WTC11 (cell line): Measurements from ENCODE around the gene HIPK2. TPM values are rescaled to one million over a fixed set of nuclear protein-coding genes. Genes with fewer than 3 reads are reported as not detected.

ENCODE experiments used
- ATAC-seq: fragments of 200-7000 bp; cut with Tn5 transposase; 2 replicates; pipeline ENCODE4 v1.10.0; 2021; ENCODE audit warnings: mild to moderate bottlenecking, moderate library complexity
- CTCF ChIA-PET: fragments of 300-600 bp; sonication (Branson Sonifier 250); formaldehyde crosslinking; loops from one replicate; lab custom pipeline; 2021; ENCODE audit warnings: antibody characterized with exemption; lab: Charles Lee
- POLR2A ChIA-PET: fragments of 350-600 bp; sonication (Branson Sonifier 250); formaldehyde crosslinking; loops from one replicate; lab custom pipeline; 2021; ENCODE audit warnings: antibody characterized with exemption; lab: Charles Lee
- DNase-seq: peaks from one replicate; pipeline ENCODE4 v3.0.0; 2021; ENCODE audit warnings: low spot score
- H3K27ac Mint-ChIP-seq: 2 replicates; pipeline ENCODE4 v1.8.0; 2021; ENCODE audit warnings: mixed read lengths
- H3K27me3 Mint-ChIP-seq: 2 replicates; pipeline ENCODE4 v1.8.0; 2021; ENCODE audit warnings: low read depth, mild to moderate bottlenecking, moderate library complexity, mixed read lengths
- H3K36me3 Mint-ChIP-seq: 2 replicates; pipeline ENCODE4 v1.8.0; 2021; ENCODE audit warnings: mixed read lengths
- H3K4me1 Mint-ChIP-seq: 2 replicates; pipeline ENCODE4 v1.8.0; 2022; ENCODE audit warnings: mixed read lengths
- H3K4me3 Mint-ChIP-seq: 2 replicates; pipeline ENCODE4 v1.8.0; 2021; ENCODE audit warnings: mild to moderate bottlenecking, moderate library complexity, mixed read lengths
- H3K9me3 Mint-ChIP-seq: 2 replicates; pipeline ENCODE4 v1.8.0; 2021; ENCODE audit warnings: mixed read lengths
- AFF4 ChIP-seq: sonication (generic); formaldehyde crosslinking; IDR thresholded peaks from 2 replicates; pipeline ENCODE4 v1.8.1; 2023; ENCODE audit warnings: mild to moderate bottlenecking, missing genetic modification reagents, borderline replicate concordance
- CTCF ChIP-seq: fragments of 200-600 bp; IDR thresholded peaks from 2 replicates; pipeline ENCODE4 v1.8.0; 2022; ENCODE audit warnings: antibody characterized with exemption
- E2F5 ChIP-seq: sonication (generic); formaldehyde crosslinking; IDR thresholded peaks from 2 replicates; pipeline ENCODE4 v1.8.1; 2022; ENCODE audit warnings: mild to moderate bottlenecking, moderate library complexity, missing genetic modification reagents
- KAT7 ChIP-seq: sonication (generic); formaldehyde crosslinking; IDR thresholded peaks from 2 replicates; pipeline ENCODE4 v1.8.1; 2023; ENCODE audit warnings: missing genetic modification reagents, mild to moderate bottlenecking, borderline replicate concordance
- NFE2L1 ChIP-seq: sonication (generic); formaldehyde crosslinking; IDR thresholded peaks from 2 replicates; pipeline ENCODE4 v1.8.1; 2023; ENCODE audit warnings: missing genetic modification reagents
- NR2C2 ChIP-seq: sonication (generic); formaldehyde crosslinking; IDR thresholded peaks from 2 replicates; pipeline ENCODE4 v1.8.0; 2022; ENCODE audit warnings: mild to moderate bottlenecking, missing genetic modification reagents
- SMAD3 ChIP-seq: sonication (generic); formaldehyde crosslinking; IDR thresholded peaks from 2 replicates; pipeline ENCODE4 v1.8.0; 2022; ENCODE audit warnings: missing genetic modification reagents, mild to moderate bottlenecking, borderline replicate concordance
- SP1 ChIP-seq: sonication (generic); formaldehyde crosslinking; conservative IDR thresholded peaks from 2 replicates; pipeline ENCODE4 v1.8.1; 2022; ENCODE audit warnings: missing genetic modification reagents
- ZNF121 ChIP-seq: sonication (generic); formaldehyde crosslinking; IDR thresholded peaks from 2 replicates; pipeline ENCODE4 v1.8.0; 2023; ENCODE audit warnings: missing genetic modification reagents
- ZNF317 ChIP-seq: sonication (generic); formaldehyde crosslinking; IDR thresholded peaks from 2 replicates; pipeline ENCODE4 v1.8.1; 2023; ENCODE audit warnings: low read depth, mild to moderate bottlenecking, moderate library complexity, missing genetic modification reagents, borderline replicate concordance
- ZNF416 ChIP-seq: fragments of 250-450 bp; sonication (Bioruptor Pico); IDR thresholded peaks from 2 replicates; pipeline ENCODE4 v1.9.0; 2021; ENCODE audit warnings: mild to moderate bottlenecking, inconsistent platforms
- ZNF532 ChIP-seq: fragments of 250-450 bp; sonication (Bioruptor Pico); IDR thresholded peaks from 2 replicates; pipeline ENCODE4 v1.9.0; 2021; ENCODE audit warnings: mild to moderate bottlenecking, borderline replicate concordance
- total RNA-seq: library from RNA; stranded (reverse); gene quantifications from 3 replicates; pipeline ENCODE4 v1.2.3, GENCODE V29; 2021
- TF ChIP-seq, protein P1 (sequence below): sonication (generic); formaldehyde crosslinking; IDR thresholded peaks from 2 replicates; pipeline ENCODE4 v1.8.1; 2023; ENCODE audit warnings: mild to moderate bottlenecking, missing genetic modification reagents
- TF ChIP-seq, protein P2 (sequence below): fragments of 250-450 bp; sonication (Bioruptor Pico); conservative IDR thresholded peaks from 2 replicates; pipeline ENCODE4 v1.9.0; 2021; ENCODE audit warnings: mild to moderate bottlenecking
- TF ChIP-seq, protein P3 (sequence below): sonication (generic); formaldehyde crosslinking; conservative IDR thresholded peaks from 2 replicates; pipeline ENCODE4 v1.8.1; 2023; ENCODE audit warnings: mild to moderate bottlenecking, low read depth, missing genetic modification reagents, moderate library complexity

Gene HIPK2
- total RNA-seq, 1 experiment from 2014 or later = 25.3 TPM

GRCh38 chr7:139758388-139758787 lies 19.4 kb downstream of the HIPK2 start:
- Mint-ChIP-seq H3K4me3 (no peak overlapping the region), H3K27me3 (no peaks in the 10 kb centered on the region), H3K36me3 (no peaks in the 10 kb centered on the region), H3K9me3 (no peaks in the 10 kb centered on the region), H3K27ac (no peak overlapping the region), H3K4me1 (peaks cover 11% of the 10 kb centered on the region)
- DNase-seq = peak; percentile 48
- TF ChIP-seq ZNF121 (no peak), ZNF317 (no peak), ZNF532 (CRISPR knock-in tag) (no peak), NR2C2 (no peak), SMAD3 (CRISPR knock-in tag) (no peak), KAT7 (CRISPR knock-in tag) (no peak), ZNF416 (CRISPR knock-in tag) (no peak), E2F5 (CRISPR knock-in tag) (no peak), AFF4 (CRISPR knock-in tag) (no peak), SP1 (CRISPR knock-in tag) (no peak)
- ATAC-seq = no peak
- ChIA-PET POLR2A (no interaction called here), CTCF (no interaction called here)

DNA sequence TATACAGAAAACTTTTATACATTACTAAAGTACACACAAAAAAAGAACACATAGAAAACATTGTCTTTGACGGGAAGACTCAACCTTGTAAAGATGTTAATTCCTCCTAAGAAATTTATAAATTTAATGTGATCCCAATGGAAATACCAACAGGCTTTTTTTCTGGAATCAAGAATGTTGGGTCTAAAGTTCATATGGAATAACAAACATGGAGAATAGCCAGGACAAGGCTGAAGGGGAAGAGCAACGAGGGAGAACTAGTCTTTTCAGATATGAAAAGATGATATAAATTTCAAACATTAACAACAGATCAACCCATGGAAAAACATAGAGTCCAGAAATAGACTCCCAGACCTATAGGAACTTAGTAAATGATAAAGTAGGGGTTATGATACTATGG lies 19.8 kb downstream of the HIPK2 start:
- no peak overlapping the region for H3K4me3 Mint-ChIP-seq
- DNase-seq = no peak
- H3K27ac Mint-ChIP-seq = no peak overlapping the region
- no peaks in the 10 kb centered on the region for H3K36me3 Mint-ChIP-seq
- H3K27me3 Mint-ChIP-seq = no peaks in the 10 kb centered on the region
- peaks cover 9% of the 10 kb centered on the region for H3K4me1 Mint-ChIP-seq
- ChIA-PET CTCF (no interaction called here), POLR2A (no interaction called here)
- ATAC-seq = no peak
- H3K9me3 Mint-ChIP-seq = no peaks in the 10 kb centered on the region
- no peak for TF ChIP-seq KAT7 (CRISPR knock-in tag)
- TF ChIP-seq, protein P1, sequence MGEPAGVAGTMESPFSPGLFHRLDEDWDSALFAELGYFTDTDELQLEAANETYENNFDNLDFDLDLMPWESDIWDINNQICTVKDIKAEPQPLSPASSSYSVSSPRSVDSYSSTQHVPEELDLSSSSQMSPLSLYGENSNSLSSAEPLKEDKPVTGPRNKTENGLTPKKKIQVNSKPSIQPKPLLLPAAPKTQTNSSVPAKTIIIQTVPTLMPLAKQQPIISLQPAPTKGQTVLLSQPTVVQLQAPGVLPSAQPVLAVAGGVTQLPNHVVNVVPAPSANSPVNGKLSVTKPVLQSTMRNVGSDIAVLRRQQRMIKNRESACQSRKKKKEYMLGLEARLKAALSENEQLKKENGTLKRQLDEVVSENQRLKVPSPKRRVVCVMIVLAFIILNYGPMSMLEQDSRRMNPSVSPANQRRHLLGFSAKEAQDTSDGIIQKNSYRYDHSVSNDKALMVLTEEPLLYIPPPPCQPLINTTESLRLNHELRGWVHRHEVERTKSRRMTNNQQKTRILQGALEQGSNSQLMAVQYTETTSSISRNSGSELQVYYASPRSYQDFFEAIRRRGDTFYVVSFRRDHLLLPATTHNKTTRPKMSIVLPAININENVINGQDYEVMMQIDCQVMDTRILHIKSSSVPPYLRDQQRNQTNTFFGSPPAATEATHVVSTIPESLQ = no peak
- TF ChIP-seq, protein P2, sequence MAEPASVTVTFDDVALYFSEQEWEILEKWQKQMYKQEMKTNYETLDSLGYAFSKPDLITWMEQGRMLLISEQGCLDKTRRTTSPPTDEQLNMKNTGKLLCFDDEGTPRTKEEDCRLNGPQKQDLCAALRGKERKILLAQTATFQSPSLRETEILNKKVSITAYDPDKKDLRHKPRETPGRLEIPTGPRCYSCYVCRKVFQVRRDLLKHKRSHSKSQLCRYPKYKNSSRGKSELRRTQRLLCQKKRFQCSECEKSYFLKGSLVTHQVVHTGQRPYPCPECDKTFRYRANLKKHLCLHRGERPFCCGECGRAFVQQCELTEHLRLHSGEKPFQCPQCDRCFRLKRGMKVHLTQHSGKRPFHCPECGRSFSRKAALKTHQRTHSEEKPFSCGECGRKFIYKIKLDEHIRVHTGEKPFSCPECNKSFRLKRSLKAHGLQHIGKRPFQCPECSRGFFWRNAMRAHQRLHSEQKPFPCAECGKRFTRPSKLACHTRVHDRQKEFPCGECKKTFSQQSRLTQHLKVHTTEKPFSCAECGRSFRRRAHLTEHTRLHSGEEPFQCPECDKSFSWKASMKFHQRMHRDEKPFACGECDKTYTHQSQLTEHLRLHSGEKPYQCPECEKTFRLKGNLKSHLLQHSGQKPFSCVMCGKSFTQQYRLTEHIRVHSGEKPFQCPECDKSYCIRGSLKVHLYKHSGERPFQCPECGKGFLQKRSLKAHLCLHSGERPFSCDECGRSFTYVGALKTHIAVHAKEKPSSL = no peak
- TF ChIP-seq CTCF = no peak
- TF ChIP-seq, protein P3, sequence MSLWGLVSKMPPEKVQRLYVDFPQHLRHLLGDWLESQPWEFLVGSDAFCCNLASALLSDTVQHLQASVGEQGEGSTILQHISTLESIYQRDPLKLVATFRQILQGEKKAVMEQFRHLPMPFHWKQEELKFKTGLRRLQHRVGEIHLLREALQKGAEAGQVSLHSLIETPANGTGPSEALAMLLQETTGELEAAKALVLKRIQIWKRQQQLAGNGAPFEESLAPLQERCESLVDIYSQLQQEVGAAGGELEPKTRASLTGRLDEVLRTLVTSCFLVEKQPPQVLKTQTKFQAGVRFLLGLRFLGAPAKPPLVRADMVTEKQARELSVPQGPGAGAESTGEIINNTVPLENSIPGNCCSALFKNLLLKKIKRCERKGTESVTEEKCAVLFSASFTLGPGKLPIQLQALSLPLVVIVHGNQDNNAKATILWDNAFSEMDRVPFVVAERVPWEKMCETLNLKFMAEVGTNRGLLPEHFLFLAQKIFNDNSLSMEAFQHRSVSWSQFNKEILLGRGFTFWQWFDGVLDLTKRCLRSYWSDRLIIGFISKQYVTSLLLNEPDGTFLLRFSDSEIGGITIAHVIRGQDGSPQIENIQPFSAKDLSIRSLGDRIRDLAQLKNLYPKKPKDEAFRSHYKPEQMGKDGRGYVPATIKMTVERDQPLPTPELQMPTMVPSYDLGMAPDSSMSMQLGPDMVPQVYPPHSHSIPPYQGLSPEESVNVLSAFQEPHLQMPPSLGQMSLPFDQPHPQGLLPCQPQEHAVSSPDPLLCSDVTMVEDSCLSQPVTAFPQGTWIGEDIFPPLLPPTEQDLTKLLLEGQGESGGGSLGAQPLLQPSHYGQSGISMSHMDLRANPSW = no peak
- no peak for TF ChIP-seq NFE2L1 (CRISPR knock-in tag)
- no peak for TF ChIP-seq E2F5 (CRISPR knock-in tag)
